IPS-18c (cell line): ENCODE data around the gene DACT3.

Experiments
- H3K4me3 ChIP-seq: 2 replicates; pipeline ENCODE4 v1.7.0; 2013; ENCODE audit warnings: low read depth, mild to moderate bottlenecking, low read length, moderate library complexity; ENCODE audit not compliant: insufficient read depth
- H3K9me3 ChIP-seq: one replicate; pipeline ENCODE4 v1.6.1; 2013; ENCODE audit warnings: mild to moderate bottlenecking, low read length, moderate library complexity; ENCODE audit not compliant: control insufficient read depth, insufficient read depth

Gene DACT3, protein sequence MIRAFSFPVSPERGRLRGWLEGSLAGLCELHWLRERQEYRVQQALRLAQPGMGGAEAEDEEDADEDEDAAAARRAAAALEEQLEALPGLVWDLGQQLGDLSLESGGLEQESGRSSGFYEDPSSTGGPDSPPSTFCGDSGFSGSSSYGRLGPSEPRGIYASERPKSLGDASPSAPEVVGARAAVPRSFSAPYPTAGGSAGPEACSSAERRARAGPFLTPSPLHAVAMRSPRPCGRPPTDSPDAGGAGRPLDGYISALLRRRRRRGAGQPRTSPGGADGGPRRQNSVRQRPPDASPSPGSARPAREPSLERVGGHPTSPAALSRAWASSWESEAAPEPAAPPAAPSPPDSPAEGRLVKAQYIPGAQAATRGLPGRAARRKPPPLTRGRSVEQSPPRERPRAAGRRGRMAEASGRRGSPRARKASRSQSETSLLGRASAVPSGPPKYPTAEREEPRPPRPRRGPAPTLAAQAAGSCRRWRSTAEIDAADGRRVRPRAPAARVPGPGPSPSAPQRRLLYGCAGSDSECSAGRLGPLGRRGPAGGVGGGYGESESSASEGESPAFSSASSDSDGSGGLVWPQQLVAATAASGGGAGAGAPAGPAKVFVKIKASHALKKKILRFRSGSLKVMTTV

DNA sequence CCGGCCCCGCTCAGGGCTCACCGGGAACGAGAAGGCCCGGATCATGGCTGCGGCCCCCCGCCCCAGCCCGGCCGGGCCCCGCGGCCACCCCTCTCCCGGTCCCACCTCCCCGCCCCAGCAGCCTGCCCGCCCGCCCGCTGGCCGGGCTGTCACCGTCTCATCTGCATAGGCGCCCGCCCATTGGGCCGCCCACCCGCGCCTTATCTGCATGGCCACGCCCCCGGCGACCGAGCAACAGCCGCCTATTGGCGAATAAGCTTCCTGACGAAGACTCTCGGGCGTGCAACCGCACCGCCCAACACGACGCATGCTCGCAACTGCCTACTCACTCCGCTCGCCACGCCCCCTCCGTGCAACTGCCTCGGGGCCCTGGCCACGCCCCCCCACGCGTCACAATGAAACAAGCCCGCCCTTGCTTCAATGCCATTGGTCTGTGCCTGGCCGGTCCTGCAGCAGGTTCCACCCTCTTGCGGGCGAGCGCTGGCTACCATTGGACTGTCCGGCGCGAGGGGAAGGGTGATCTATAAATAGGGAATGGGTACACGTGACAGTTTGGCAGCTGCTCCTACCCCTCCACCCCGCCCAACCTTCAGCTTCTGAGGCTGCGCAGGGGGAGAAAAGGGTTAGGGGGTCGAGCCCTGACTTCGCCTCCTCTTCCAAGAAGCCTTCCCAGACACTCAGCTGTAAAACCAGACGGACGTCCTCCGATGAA, at the start of gene DACT3:
TSS of gene DACT3 (minus strand) at position 163 of the 712 bp plus-strand sequence. CDS start at position 45, 118 bp downstream.
- H3K4me3 ChIP-seq = peak within 1 kb of the TSS; percentile 59

GRCh38 chr19:46710687-46711086, 49.7 kb upstream of the DACT3 start:
- Histone ChIP-seq H3K9me3 (no peaks in the 10 kb centered on the region), H3K4me3 (no peak overlapping the region)

More for the DNA sequence above, at the start of gene DACT3:
- H3K9me3 ChIP-seq = no peaks in the 10 kb centered on the region

GRCh38 chr19:46704379-46705076, 43.5 kb upstream of the DACT3 start:
- H3K9me3 ChIP-seq = no peaks in the 10 kb centered on the region
- H3K4me3 ChIP-seq = no peak overlapping the region

DNA sequence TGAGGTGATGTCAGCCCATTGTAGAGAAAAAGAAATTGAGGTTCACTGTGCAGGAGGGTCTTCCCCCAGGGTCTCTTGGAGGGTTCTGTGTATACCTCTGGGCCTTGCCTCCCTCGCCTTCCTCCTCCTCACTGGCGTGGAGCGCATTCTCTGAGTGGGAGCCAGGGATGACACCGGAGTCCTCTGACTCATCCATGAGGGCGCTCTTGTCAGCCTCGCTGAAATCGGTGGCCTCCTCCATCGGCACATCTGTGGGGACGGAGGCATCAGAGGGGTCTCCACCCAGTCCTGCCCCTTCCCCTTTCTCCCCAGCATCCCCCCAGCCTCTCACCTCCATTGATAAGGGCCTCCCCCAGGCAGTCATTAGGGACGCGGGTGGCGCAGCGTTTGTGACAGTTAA, 39.7 kb upstream of the DACT3 start:
- no peak overlapping the region for H3K4me3 ChIP-seq
- H3K9me3 ChIP-seq = peaks cover 2% of the 10 kb centered on the region

DNA sequence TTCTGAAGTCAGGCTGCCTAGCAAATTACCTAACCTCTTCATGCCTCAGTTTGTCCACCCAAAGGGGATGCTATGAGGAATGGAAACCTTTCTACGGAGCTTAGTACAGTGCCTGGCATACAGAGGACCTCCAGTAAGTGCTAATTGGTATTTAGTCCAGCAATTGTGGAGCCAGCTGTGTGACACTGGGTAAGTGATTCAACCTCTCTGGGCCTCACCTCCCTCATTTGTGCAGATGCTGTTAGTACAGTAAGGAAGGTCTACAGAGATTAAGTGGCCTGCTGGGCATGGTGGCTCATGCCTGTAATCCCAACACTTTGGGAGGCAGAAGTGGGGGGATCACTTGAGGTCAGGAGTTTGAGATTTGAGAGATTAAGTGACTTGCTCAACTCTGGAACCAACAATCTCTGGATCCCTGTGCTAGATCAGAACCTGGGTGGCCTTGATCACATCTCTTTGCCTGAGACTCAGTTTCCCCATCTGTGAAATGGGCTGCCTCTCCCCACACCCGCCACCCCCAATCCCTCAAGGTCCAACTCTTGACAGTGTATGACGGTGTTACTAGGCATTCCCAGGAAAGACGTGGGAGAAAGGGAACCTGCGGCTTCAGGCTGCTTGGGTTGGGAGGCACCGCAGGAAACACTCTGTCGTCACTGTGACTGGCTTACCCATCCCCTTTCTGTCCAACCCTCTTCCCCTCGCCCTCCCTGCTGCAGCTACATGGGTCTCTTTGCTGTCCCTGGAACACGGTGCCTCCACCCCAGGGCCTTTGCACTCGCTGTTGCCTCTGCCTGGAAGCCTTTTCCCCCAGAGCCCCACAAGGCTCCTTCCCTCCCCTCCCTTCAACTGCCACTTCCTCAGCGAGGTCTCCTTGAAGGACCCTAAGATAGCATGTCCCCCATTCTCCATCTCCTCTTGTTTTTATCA, 37.7 kb upstream of the DACT3 start:
- peaks cover 2% of the 10 kb centered on the region for H3K9me3 ChIP-seq
- no peak overlapping the region for H3K4me3 ChIP-seq

DNA sequence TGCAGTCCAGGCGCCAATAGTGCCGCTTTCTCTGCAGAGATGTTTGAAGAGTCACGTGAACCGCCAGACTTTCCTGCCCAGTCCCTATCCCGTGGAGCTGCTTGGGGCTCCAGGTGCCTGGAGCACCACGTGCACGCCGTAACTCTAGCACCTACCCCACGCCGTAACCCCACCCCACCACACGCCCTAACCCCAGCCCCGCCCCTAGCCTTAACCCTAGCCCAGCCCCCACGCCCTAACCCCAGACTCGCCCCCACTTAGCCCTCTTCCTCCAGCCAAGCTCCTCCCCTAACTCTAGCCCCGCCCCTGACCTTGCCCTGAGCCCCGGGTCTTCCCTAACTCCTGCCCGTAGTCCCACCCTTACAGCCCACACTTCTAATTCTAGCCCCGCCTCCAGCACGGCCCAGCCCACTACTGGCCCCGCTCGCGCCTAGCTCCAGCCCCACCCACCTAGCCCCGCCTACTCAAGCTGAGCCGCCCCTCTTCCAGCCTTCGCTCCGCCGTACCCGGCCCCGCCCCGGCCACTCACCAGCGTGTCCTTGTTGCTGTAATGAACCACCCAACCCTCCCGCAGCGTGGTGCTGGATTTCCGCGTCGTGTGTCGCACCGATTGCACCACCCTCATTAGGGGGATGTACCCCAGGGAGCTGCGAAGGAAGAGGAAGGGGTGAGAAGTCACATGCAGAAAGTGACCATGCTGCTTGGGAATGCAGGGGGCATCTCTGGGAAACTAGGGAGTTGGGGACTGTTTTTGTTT, 36.4 kb upstream of the DACT3 start:
- Histone ChIP-seq H3K4me3 (peak overlapping the region; percentile 43; the same call in 1 of the 2 replicates), H3K9me3 (peaks cover 2% of the 10 kb centered on the region)

- Histone ChIP-seq H3K4me3 (no peak overlapping the region), H3K9me3 (peaks cover 2% of the 10 kb centered on the region)
Measured at GRCh38 chr19:46696866-46697203, 35.9 kb upstream of the DACT3 start.

DNA sequence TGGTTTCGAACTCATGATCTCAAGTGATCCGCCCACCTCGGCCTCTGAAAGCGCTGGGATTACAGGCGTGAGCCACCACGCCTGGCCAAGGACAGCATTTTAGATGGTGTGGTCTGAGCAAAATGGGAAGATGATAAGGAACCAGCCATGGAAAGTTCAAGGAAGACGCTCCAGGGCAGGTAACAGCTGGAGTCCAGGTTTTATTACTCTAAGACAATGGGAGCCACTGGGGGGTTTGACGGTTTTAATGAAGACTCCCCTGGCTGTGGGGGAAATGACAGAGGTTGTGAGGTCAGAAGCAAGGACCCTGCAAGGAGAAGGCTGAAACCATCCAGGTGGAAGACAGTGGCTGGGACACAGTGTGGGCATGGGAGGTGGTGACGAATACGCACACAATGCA, 35.1 kb upstream of the DACT3 start:
- H3K4me3 ChIP-seq = no peak overlapping the region
- peaks cover 2% of the 10 kb centered on the region for H3K9me3 ChIP-seq

GRCh38 chr19:46693760-46694159, 32.8 kb upstream of the DACT3 start:
- no peak overlapping the region for H3K4me3 ChIP-seq

GRCh38 chr19:46692918-46693722, 32.1 kb upstream of the DACT3 start:
- peaks cover 2% of the 10 kb centered on the region for H3K9me3 ChIP-seq
- no peak overlapping the region for H3K4me3 ChIP-seq

More at GRCh38 chr19:46693760-46694159, 32.8 kb upstream of the DACT3 start:
- peaks cover 2% of the 10 kb centered on the region for H3K9me3 ChIP-seq

DNA sequence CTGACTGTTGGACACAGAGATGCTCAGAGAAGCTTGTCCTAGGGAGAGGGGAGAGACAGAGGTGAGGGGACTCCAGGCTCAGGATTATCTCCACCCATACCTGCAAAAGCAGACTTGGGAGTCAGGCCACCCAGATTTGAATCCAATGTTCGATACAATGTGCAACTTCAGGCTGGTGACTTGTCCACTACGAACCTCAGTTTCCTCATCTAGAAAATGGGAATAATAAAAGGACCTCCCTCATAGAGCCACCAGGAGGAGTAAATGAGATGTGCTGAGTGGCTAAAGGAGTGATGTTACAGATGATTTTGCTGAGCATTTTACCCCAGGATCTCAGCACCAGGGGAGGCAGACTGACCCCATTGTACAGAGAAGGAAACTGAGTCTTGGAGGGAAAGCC, 31.0 kb upstream of the DACT3 start:
- Histone ChIP-seq H3K4me3 (no peak overlapping the region), H3K9me3 (peaks cover 2% of the 10 kb centered on the region)

DNA sequence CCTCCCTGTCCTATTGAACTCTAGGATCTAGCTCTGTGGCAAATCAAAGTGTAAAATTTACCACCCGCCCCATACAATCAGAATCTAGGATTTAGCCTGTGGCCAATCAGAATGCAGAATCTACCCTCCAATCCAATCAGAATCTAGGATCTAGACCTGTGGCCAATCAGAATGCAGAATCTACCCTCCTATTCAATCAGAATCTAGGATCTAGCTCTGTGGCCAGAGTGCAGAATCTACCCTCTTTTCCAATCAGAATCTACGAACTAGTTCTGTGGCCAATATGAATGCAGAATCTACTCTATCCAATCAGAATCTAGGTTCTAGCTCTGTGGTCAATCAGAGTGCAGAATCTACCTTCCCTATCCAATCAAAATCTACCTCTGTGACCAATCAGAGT, 30.1 kb upstream of the DACT3 start:
- Histone ChIP-seq H3K4me3 (no peak overlapping the region), H3K9me3 (peaks cover 2% of the 10 kb centered on the region)

DNA sequence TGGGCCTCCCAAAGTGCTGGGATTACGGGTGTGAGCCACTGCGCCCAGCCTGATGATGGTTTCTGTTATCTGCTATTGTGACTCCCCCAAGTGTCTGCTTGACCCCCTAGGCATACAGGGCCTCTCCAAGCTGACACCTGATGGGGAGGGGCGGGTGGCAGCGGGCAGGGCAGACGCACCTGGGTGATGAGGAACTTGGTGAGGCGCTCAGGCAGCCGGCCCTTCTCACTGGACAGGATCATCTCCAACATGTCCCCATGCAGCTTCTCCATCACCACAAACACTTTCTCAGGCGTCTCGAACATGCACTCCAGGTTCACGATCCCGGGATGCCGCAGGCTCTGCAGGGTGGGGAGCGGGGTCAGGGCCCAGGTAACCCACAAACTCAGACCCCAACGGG, 28.4 kb upstream of the DACT3 start:
- Histone ChIP-seq H3K9me3 (no peaks in the 10 kb centered on the region), H3K4me3 (no peak overlapping the region)

GRCh38 chr19:46687438-46688145, 26.6 kb upstream of the DACT3 start:
- Histone ChIP-seq H3K9me3 (no peaks in the 10 kb centered on the region), H3K4me3 (no peak overlapping the region)

DNA sequence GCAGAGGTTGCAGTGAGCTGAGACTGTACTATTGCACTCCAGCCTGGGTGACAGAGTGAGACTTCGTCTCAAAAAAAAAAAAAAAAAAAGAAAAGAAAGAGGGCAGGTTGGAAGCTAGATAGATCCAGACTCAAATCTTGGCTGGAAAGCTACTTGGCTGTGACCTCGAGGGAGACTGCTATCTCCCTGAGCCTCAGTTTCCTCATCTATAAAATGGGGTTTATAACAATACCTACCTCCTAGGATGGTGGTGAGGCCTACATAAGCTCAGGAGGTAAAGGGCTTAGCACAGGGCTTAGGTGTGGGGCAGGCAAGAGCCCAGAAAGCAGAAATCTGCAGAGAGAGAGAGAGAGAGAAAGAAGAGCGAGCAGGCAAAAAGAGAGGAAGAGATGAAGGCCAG, 24.2 kb upstream of the DACT3 start:
- Histone ChIP-seq H3K4me3 (no peak overlapping the region), H3K9me3 (no peaks in the 10 kb centered on the region)
